NCI-H748 (cell line): Measurements from ENCODE around the gene ICAM5.
"Not testable (repeated sequence)": the region's sequence is repeated elsewhere in the genome, so short reads cannot be mapped to it uniquely, and the experiment has no call there.

ENCODE experiments used
- DNase-seq: peaks from one replicate; lab custom pipeline; 2025; ENCODE audit not compliant: unreplicated experiment; lab: John Stamatoyannopoulos, UW

Gene ICAM5, protein sequence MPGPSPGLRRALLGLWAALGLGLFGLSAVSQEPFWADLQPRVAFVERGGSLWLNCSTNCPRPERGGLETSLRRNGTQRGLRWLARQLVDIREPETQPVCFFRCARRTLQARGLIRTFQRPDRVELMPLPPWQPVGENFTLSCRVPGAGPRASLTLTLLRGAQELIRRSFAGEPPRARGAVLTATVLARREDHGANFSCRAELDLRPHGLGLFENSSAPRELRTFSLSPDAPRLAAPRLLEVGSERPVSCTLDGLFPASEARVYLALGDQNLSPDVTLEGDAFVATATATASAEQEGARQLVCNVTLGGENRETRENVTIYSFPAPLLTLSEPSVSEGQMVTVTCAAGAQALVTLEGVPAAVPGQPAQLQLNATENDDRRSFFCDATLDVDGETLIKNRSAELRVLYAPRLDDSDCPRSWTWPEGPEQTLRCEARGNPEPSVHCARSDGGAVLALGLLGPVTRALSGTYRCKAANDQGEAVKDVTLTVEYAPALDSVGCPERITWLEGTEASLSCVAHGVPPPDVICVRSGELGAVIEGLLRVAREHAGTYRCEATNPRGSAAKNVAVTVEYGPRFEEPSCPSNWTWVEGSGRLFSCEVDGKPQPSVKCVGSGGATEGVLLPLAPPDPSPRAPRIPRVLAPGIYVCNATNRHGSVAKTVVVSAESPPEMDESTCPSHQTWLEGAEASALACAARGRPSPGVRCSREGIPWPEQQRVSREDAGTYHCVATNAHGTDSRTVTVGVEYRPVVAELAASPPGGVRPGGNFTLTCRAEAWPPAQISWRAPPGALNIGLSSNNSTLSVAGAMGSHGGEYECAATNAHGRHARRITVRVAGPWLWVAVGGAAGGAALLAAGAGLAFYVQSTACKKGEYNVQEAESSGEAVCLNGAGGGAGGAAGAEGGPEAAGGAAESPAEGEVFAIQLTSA

DNA sequence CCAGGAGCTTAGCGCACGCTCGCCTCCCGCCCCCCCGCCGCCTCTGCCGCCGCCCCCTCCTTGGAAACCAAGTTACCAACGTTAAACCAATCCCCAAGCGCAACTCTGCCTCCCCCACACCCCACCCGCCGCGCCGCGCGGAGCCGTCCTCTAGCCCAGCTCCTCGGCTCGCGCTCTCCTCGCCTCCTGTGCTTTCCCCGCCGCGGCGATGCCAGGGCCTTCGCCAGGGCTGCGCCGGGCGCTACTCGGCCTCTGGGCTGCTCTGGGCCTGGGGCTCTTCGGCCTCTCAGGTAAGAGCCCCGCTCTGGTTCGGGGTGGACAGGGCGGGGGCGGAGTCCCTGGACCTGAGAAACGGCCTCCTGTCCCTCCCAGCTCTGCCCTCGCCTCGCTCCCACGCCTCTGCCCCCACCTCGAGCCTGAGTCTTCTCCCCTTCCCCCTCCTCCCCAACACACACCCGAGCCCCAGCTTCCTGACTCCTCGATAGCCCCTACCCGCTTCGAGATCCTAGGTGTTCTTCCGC is at the start of gene ICAM5:
ICAM5 (plus strand) TSS at position 117 of the 521 bp plus-strand sequence; CDS start at position 209, 92 bp downstream.
- peak; percentile 55 for DNase-seq

DNA sequence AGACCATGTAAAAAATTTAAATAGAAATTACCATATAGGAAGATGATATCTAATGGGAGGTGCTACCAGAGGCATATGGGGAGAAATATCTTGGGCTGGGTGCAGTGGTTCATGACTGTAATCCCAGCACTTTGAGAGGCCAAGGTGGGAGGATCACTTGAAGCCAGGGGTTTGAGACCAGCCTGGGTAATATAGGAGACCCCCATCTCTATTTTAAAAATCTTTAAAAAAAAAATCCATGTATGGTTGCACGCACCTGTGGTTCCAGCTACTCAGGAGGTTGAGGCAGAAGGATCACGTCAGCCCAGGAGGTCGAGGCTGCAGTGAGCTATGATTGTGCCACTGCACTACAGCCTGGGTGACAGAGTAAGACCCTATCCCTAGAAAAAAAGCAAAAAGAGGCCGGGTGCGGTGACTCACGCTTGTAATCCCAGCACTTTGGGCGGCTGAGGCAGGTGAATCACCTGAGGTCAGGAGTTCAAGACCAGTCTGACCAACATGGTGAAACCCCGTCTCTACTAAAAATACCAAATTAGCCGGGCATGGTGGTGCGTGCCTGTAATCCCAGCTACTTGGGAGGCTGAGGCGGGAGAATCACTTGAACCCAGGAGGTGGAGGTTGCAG is 47.8 kb upstream of the ICAM5 start:
- not testable (repeated sequence) for DNase-seq

DNA sequence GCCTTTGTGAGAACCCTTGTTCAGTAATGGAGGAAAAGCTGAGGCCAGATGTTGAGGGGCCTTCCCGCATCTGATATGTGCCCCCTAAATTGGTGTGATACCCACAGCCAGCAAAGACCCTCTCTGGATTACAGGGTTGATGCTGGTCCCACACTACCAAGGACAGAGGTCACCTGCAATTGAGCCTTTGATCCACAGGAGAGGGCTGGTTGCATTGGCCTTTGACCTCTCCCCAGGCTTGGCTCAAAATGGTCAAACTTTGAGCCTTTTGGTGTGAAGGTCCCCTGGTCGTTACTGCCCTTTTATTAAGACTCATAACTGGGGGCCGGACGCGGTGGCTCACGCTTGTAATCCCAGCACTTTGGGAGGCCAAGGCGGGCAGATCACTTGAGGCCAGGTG is 46.1 kb upstream of the ICAM5 start:
- DNase-seq: no peak

DNA sequence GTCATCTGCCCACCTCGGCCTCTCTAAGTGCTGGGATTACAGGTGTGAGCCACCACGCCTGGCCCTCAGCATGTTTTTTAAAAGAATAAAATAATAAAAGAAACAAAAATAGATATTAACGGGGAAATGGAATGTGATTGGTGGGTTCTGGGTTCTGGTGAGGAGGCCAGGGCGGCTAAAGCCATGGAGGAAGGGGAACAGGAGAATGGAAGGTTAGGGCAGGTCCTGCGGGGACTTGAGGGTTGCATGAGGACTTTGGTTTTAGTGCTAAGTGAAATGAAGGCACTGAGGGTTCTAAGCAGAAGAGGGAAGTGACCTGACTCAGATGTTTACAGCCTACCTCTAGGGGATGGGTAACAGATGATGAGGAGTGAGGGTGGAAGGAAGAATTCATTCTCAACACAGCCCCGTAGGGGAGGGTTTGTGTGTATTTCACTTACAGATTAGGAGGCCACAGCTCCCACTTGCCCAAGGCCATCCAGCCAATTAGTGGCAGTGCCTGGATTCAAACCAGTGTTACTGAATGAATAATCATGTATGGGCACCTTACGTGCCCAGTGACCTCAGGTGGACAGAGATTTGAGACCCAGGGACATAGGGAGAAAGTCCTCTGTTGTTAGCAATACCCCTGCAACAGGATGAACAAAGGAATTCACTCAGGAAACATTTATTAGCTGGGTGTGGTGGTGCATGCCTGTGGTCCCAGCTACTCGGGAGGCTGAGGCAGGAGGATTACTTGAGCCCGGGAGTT is 44.4 kb upstream of the ICAM5 start:
- DNase-seq: no peak

DNA sequence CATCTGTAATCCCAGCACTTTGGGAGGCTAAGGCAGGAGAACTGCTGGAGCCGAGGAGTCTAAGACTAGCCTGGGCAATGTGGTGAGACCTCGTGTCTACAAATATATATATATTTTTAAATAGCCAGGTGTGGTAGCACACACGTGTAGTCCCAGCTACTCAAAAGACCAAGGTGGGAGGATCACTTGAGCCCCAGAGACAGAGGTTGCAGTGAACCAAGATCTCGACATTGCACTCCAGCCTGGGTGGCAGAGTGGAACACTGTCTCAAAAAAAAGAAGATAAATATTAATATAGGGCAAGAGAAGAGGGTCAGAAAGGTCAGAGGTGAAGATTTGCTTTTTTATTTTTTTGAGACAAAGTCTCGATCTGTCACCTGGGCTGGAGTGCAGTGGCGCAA is 43.2 kb upstream of the ICAM5 start:
- no peak for DNase-seq

DNA sequence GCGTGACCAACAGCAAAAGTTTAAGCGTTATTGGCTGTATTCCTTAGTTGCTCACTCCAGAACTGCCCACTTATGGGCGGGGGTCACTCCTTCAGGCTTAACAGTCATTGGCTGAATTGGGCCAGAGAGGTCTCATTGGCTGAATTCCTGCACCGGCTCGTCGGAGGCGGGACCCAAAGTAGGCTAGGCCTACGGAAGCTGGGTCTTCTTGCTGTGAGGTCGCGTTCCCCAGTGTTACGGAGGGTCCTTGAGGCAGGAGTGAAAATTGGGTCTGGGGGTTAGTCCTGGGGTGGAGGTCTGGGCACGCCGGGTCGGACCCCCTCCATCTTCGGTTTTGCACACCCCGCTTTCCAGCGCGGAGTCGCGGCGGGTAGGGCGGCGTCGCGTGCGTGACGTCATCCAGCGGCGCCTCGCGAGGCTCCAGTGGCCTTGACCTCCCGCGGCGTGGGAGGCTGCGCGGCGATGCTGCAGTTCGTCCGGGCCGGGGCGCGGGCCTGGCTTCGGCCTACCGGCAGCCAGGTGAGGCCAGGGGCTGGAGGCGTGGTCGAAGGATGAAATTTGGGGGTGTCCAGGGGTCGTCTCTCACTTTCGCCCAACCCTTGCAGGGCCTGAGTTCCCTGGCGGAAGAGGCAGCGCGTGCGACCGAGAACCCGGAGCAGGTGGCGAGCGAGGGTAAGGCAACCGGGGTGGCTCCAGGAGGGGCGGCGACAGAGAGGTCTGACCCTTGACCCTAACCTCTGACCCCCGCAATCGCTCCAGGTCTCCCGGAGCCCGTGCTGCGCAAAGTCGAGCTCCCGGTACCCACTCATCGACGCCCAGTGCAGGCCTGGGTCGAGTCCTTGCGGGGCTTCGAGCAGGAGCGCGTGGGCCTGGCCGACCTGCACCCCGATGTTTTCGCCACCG is 37.7 kb upstream of the ICAM5 start, which contains the start of gene MRPL4:
MRPL4 (plus strand) TSS at position 423 of the 903 bp plus-strand sequence; CDS start at position 463, 40 bp downstream.
- DNase-seq: peak; percentile 97

DNA sequence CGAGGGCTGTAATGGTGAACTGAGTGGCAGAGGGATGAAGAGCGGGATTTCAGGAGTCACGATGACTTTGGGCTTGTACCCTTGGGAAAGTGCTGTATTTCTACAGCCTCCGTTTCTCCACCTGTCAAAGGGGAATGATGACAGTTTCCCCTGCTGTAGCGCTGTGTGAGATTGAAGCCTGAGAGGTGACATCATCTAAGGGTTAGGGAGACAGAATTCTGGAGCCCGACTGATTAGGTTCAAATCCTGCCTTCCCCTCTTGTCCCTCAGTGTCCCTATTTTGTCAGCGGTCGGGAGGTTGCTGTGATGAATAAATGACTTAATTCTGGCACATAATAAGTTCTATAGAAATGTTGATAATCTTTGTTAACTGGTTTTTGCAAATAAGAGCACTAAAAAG is 37.0 kb upstream of the ICAM5 start:
- no peak for DNase-seq

DNA sequence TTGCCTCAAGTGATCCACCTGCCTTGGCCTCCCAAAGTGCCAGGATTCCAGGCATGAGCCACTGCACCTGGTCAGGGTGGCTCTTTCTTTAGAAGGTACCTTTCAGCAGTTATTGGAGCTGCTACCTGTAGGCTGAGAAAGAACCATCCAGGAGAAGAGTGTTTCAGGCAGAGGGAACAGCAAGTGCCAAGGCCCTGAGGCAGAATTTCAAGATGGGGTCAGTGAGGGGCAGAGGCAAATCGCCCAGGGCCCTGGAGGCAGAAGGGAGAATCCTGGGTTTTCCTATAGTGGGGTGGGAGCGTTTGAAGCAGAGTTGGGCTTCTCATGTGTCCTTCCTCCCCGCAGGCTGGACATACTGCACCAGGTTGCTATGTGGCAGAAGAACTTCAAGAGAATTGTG is 35.5 kb upstream of the ICAM5 start:
- no peak for DNase-seq

DNA sequence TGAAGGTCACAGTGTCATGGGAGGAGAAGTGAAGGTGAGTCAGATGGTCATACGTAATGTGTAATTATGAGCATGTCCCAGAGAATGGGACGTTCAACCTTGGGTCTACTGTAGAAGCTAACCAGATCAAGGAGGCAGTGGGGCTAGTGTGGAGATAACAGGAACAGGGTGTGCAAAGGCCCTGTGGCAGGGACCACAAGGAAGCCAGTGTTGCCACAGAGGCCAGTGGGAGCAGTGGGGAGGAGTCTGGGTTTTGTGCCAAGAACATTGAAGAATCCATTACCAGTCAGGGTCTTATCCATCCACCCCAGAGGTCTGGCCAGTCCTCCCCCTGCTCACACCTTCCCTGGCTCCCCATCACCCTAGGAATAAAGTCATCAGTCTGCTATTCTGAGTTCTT is 34.4 kb upstream of the ICAM5 start:
- DNase-seq: no peak

DNA sequence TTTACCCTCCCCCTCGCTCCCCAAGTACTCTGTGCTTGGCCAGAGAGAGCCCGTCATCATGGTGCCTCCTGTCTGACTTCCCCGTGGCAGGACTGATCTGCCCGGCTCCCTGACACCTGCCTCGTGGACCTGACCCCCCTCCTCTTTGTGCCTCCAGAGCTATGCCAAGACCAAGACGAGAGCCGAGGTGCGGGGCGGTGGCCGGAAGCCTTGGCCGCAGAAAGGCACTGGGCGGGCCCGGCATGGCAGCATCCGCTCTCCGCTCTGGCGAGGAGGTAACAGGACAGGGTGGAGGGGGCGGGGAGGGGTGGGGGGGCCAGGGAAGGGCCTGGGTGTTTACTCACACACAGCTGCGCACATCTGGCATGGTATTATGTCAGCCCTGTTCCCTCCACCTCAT is 33.2 kb upstream of the ICAM5 start:
- no peak for DNase-seq

DNA sequence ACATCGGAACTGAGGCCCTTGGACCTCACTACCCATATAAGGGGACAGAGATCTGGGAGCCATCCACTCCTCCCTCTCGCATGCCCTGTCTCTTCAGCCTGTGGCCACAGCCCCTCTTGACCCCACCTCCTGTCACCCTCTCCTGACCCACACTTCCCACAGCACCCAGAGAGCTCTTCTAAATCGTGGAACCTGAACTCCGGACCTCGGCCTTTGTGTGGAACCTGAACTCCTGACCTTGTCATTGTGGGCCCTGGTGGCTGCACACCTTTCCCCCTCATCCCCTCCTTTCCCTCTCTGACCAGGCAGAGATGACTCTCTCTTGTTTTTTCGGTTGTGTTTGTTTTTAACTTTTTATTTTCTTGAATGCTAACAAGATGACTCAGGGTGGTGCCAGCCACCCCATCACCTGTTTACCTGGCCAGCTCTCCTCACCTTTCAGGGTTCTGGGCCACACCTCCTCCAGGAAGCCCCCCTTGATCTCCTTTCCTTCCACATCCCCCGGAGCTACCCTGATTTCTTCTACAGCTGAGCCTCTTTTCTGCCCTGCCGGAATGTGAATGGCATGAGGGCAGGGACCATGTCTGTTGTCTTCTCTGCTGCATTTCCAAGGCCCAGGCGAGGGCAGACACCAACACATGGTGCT is 32.7 kb upstream of the ICAM5 start:
- DNase-seq: no peak

DNA sequence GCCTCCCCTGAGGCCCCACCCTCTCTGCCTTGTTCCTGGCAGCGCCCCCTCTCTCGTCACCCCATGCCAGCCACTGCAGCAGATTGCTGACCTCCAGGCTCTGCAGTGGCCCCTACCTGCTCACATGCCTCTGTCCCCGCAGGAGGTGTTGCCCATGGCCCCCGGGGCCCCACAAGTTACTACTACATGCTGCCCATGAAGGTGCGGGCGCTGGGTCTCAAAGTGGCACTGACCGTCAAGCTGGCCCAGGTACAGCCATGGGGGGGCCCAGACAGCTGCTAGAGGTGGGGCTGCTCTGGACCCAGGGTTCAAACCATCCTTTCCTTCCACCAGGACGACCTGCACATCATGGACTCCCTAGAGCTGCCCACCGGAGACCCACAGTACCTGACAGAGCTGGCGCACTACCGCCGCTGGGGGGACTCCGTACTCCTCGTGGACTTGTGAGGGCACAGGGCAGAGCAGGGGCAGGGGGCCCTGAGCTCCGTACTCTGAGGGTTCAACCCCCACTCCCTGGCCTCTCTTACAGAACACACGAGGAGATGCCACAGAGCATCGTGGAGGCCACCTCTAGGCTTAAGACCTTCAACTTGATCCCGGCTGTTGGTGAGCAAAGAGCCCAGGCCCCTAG is 31.6 kb upstream of the ICAM5 start:
- DNase-seq: no peak

DNA sequence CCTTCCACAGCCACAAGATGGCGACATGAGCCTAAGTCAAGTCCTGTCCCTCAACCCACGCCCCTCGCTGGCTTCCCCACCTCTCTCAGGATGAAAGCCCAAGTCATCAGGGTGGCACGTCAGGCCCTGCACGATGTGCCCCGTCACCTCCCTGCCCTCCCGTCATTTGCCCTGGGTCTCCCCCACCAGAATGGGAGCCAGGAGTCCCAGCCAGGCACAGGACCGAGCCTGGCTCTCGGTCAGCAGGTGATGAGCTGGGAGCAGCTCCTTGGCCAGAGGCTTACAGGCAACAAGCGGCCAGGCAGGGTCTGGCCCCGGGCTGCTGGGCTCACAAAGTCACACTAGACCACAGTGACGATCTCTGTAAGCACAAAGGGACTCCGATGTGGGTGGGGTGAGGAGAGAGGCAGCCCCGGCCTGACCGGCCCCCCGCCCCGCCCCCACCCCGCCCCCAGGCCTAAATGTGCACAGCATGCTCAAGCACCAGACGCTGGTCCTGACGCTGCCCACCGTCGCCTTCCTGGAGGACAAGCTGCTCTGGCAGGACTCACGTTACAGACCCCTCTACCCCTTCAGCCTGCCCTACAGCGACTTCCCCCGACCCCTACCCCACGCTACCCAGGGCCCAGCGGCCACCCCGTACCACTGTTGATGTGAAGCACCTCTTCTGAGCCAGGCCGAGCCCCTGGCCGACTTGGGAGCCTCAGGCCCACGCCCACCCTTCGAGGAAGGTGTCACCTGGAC is 30.4 kb upstream of the ICAM5 start:
- peak; percentile 76 for DNase-seq

DNA sequence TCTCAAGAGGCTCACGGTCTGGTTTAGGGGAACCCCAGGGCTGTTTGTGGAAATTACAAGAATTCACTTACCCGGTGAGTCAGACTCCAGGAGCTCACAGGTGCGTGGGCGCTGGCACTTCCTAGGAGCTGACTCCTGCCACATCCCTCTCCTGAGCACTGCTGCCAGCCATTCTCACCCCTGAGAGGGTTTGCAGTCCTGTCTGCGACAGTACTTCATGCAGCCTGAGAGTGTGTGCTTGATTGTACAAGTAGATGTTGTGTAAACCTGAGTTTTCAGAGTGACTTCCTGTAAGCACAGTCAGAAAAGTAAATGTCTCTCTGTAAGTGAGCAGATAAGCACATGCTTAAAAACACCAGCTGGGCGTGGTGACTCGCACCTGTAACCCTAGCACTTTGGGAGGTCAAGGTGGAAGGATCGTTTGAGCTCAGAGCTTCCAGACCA is 29.6 kb upstream of the ICAM5 start:
- no peak for DNase-seq

DNA sequence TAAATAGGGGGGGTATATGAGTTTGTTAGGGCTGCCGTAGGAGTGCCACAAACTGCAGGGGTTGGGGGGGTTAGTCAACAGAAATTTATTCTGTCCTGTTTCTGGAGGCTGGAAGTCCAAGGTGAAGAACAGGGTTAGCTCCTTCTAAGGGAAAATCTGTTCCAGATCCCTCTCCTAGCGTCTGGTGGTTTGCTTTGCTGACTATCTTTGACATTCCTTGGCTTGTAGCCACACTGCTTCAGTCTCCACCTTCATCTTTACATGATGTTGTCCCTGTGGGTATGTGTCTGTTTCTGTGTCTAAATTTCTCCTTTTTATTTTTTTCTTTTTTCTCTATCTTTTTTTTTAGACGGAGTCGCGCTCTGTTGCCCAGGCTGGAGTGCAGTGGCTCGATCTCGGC is 27.0 kb upstream of the ICAM5 start:
- no peak for DNase-seq

DNA sequence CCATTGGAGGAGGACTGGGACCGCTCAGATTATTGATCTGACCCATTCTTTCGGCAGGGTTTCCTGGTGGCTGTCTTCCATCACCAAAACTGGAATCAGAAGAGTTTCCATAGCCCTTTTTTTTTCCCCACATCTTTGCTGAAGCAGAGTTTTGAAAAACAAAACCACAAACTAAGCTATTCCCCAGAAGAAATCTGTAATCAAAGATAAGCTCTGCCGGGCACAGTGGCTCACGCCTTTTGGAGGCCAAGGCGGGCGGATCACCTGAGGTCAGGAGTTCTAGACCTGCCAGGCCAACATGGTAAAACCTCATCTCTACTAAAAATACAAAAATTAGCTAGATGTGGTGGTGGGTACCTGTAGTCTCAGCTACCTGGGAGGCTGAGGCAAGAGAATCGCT is 23.0 kb upstream of the ICAM5 start:
- no peak for DNase-seq

DNA sequence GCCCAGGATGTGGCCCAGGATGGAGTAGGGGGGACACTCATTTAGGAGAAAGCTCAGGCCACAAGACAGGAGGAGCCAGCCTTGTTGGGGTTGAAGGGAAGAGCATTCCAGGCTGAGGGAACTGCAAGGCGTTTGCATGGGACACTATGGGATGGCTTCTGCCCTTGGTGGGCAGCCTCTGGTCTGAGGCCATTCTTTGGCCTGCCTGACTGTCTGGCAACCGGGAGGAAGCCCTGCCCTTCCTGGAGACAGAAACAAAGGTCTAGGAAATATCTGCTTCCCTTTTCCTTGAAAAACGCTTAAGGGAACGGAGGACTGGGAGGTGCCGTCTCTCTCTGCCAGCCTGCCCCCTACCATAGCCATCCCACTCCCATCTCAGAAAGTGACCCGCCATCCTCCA is 21.7 kb upstream of the ICAM5 start:
- DNase-seq: no peak
